Measurements from ENCODE around the gene SZT2. TPM values are rescaled to one million over a fixed set of nuclear protein-coding genes. Genes with fewer than 3 reads are reported as not detected.

SZT2 gene
- total RNA-seq, 1 experiment from 2014 or later, result 77.3 TPM

DNA sequence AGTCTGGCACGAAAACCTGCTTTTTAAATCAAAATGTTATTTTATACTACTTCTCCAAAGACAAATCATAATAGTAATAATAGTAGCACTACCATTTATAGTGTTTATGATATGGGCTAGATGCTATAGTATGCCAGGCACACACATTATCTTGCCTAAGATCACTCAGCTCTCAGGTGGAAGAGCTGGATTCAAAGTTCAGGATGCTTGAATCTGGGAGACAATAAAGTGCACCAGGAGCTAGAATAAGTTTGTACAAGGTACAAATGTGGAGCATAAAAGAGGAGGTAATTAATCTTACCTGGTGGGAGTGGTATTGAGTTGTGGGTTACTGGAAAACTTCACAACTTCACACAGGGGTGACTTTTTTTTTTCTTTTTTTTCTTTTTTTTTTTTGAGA, 11.9 kb upstream of the SZT2 start:
- Mint-ChIP-seq H3K9me3 (ENCODE audit: low read depth, unreplicated experiment) (no peaks in the 10 kb centered on the region), H3K27me3 (ENCODE audit: unreplicated experiment) (no peaks in the 10 kb centered on the region), H3K4me3 (ENCODE audit: low read depth, unreplicated experiment) (no peak overlapping the region), H3K4me1 (ENCODE audit: low read depth, unreplicated experiment) (no peaks in the 10 kb centered on the region), H3K36me3 (ENCODE audit: insufficient read depth, unreplicated experiment) (peaks cover 5% of the 10 kb centered on the region), H3K27ac (ENCODE audit: unreplicated experiment) (no peak overlapping the region)
- CTCF ChIA-PET, result no interaction called here
- intact Hi-C loops (cut with micrococcal nuclease; ENCODE audit: unreplicated experiment), result no loop called here
- BruUV-seq (replicated peaks), result no TSS peak
- no peak for DNase-seq
- TF ChIP-seq, protein P1, sequence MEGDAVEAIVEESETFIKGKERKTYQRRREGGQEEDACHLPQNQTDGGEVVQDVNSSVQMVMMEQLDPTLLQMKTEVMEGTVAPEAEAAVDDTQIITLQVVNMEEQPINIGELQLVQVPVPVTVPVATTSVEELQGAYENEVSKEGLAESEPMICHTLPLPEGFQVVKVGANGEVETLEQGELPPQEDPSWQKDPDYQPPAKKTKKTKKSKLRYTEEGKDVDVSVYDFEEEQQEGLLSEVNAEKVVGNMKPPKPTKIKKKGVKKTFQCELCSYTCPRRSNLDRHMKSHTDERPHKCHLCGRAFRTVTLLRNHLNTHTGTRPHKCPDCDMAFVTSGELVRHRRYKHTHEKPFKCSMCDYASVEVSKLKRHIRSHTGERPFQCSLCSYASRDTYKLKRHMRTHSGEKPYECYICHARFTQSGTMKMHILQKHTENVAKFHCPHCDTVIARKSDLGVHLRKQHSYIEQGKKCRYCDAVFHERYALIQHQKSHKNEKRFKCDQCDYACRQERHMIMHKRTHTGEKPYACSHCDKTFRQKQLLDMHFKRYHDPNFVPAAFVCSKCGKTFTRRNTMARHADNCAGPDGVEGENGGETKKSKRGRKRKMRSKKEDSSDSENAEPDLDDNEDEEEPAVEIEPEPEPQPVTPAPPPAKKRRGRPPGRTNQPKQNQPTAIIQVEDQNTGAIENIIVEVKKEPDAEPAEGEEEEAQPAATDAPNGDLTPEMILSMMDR (IDR thresholded peaks at IDR 0.05; ENCODE audit: unreplicated experiment), result no peak

DNA sequence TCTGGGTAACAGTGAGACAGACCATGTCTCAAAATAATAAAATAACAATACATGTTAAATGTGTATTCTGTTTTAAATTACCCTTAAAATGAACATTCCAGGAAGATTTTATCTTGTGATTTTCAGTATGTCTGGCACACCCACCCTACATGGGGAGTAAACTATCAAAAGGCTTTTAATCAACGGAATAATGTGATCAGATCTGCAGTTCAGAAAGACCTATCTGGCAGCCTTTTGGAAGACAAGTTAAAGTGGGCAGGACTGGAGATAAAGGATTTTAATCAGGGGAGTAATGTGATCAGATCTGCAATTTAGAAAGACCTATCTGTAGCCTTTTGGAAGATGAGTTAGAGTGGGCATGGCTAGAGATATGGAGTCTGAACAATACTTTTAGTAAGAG, 10.2 kb upstream of the SZT2 start:
- TF ChIP-seq, protein P1 (IDR thresholded peaks at IDR 0.05; ENCODE audit: unreplicated experiment), result no peak
- H3K27ac Mint-ChIP-seq (ENCODE audit: unreplicated experiment), result no peak overlapping the region
- H3K4me1 Mint-ChIP-seq (ENCODE audit: low read depth, unreplicated experiment), result no peaks in the 10 kb centered on the region
- BruUV-seq (replicated peaks), result no TSS peak
- intact Hi-C loops (cut with micrococcal nuclease; ENCODE audit: unreplicated experiment), result no loop called here
- peaks cover 14% of the 10 kb centered on the region for H3K36me3 Mint-ChIP-seq (ENCODE audit: insufficient read depth, unreplicated experiment)
- H3K9me3 Mint-ChIP-seq (ENCODE audit: low read depth, unreplicated experiment), result no peaks in the 10 kb centered on the region
- no peak for DNase-seq
- no peak overlapping the region for H3K4me3 Mint-ChIP-seq (ENCODE audit: low read depth, unreplicated experiment)
- H3K27me3 Mint-ChIP-seq (ENCODE audit: unreplicated experiment), result no peaks in the 10 kb centered on the region
- CTCF ChIA-PET, result no interaction called here

DNA sequence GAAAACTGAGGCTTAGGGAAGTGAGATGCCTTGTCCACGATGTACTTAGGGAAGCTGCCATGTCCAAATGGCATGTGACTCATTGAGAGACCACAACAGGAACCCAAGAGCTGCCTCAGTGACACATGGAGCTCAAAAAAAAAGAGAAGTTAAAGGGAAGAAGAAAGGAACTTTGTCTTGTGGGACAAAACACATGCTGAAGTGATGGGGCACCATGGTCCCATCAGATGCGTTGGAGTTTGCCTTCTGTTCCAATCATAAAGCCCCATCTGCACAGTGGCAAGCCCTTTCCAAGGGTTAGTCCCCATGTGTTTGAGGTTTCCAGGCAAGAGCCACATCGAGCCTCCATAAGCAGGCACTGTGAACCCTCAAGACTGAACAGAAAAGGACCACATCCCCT, 8.1 kb upstream of the SZT2 start:
- CTCF ChIA-PET, result interaction anchor here (0.9 kb wide), 1 partner anchor 37 kb away, joined by 4 read pairs; no protein-coding TSS in a partner anchor
- no peak for DNase-seq
- TF ChIP-seq, protein P1 (IDR thresholded peaks at IDR 0.05; ENCODE audit: unreplicated experiment), result no peak
- Mint-ChIP-seq H3K9me3 (ENCODE audit: low read depth, unreplicated experiment) (no peaks in the 10 kb centered on the region), H3K27ac (ENCODE audit: unreplicated experiment) (no peak overlapping the region), H3K36me3 (ENCODE audit: insufficient read depth, unreplicated experiment) (peaks cover 11% of the 10 kb centered on the region), H3K4me1 (ENCODE audit: low read depth, unreplicated experiment) (no peaks in the 10 kb centered on the region), H3K27me3 (ENCODE audit: unreplicated experiment) (no peaks in the 10 kb centered on the region), H3K4me3 (ENCODE audit: low read depth, unreplicated experiment) (no peak overlapping the region)
- intact Hi-C loops (cut with micrococcal nuclease; ENCODE audit: unreplicated experiment), result loop anchor here (5.0 kb wide), 1 partner anchor 154 kb away; no protein-coding TSS in a partner anchor
- BruUV-seq (replicated peaks), result no TSS peak

DNA sequence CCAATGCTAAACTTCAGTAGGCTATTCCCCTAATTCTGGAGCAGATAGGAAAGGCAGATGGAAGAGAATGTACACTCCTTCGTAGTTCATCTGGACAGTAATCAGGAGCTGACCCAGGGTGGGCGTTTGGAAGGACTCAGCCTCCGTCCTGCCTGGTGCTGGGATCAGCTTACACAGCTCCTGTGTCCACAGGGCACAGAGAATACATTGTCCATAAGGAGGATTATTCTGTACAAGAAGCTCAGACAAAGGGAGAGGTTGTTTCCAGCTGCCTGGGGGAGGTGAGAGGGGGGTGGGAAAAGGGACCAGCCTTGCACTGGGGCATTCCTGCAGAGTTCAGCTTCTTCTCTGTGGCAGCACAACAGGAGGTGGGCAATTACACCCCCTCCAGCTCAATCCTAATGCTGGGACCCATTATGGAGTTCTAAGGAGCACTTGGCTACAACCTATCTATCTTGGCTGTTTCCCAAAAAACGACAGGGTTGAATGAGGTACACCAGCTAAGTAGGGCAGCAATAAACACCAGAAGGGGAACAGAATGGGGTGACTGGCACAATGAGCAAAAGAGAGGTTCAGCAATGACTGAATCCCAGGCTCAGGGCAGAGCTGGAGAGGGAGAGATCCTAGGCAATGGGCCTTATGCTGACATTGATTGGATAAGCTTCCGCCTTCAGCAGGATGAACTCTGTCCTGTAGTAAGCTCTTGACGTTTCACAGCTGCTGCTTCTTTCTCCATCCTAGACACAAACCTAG, 7.5 kb upstream of the SZT2 start:
- CTCF ChIA-PET, result interaction anchor here (0.9 to 1.8 kb wide), 2 partner anchors 37 to 155 kb away, joined by 4 to 15 read pairs; no protein-coding TSS in a partner anchor
- Mint-ChIP-seq H3K27ac (ENCODE audit: unreplicated experiment) (no peak overlapping the region), H3K36me3 (ENCODE audit: insufficient read depth, unreplicated experiment) (peaks cover 9% of the 10 kb centered on the region), H3K27me3 (ENCODE audit: unreplicated experiment) (no peaks in the 10 kb centered on the region), H3K4me3 (ENCODE audit: low read depth, unreplicated experiment) (no peak overlapping the region), H3K4me1 (ENCODE audit: low read depth, unreplicated experiment) (no peaks in the 10 kb centered on the region), H3K9me3 (ENCODE audit: low read depth, unreplicated experiment) (no peaks in the 10 kb centered on the region)
- no peak for DNase-seq
- no TSS peak for BruUV-seq (replicated peaks)
- intact Hi-C loops (cut with micrococcal nuclease; ENCODE audit: unreplicated experiment), result loop anchor here (5.0 kb wide), 1 partner anchor 155 kb away; no protein-coding TSS in a partner anchor
- TF ChIP-seq, protein P1 (IDR thresholded peaks at IDR 0.05; ENCODE audit: unreplicated experiment), result no peak
